Uterus (tissue), 2 donors: ENCODE data around the gene CHP2.

Source experiments
- CTCF ChIP-seq, 4 experiments: fragments of 200-600 bp in 2 of 4; fragments of 450-650 bp in 2 of 4; sonication (generic) in 2 of 4; IDR thresholded peaks; one replicate each; pipeline ENCODE4 v1.5.1; 2016 to 2019; ENCODE audit warnings: antibody characterized with exemption in 4 of 4, mild to moderate bottlenecking in 2 of 4, moderate library complexity in 1 of 4
- POLR2A ChIP-seq, 2 donors: fragments of 450-650 bp; IDR thresholded peaks; one replicate each; pipeline ENCODE4 v1.6.1; 2016; ENCODE audit warnings: antibody characterized with exemption in 2 of 2, mild to moderate bottlenecking in 1 of 2, moderate library complexity in 1 of 2

GRCh38 chr16:23724785-23725131, 30.1 kb upstream of the CHP2 start:
- TF ChIP-seq CTCF (IDR thresholded peaks at IDR 0.05): no peak
- no peak for TF ChIP-seq POLR2A (IDR thresholded peaks at IDR 0.05)
